Measurements from ENCODE around the gene PTPN7. TPM values are rescaled to one million over a fixed set of nuclear protein-coding genes. Genes with fewer than 3 reads are reported as not detected.

Gene PTPN7
- total RNA-seq, 4 donors from 2014 or later: 4.7 to 48.7 (median 7.6) TPM

DNA sequence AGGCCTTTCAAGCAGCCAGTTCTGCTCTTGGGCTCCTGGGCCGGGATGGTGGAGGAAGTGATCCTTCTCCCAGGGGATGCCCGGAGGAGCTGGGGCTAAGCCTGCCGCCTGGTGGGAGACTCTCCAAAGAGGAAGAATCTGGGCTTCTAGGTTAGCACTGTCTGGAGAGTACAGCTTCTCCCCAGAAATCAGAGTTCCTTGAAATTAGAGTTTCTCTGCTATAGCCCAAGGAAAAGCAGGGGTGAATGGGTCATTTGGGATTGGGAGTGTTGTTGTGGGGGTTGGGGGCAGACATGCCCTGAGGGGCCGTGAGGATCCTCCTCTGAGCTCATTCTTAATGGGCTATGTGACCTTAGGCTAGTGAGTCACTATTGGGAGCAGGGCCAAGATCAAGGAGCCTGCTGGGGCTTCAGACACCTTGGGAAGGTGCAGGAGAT, 39.7 kb upstream of the PTPN7 start:
- no peaks in the 10 kb centered on the region for H3K27me3 ChIP-seq
- no peaks in the 10 kb centered on the region for H3K9me3 ChIP-seq
- H3K4me3 ChIP-seq: no peak overlapping the region
- H3K27ac ChIP-seq: peak overlapping the region in 2 of 4 donors; percentile 55 to 73
- peaks cover 0 to 18% (median 0%) of the 10 kb centered on the region in 4 donors for H3K4me1 ChIP-seq
- TF ChIP-seq POLR2A (IDR thresholded peaks at IDR 0.05): no peak
- TF ChIP-seq, protein P1, sequence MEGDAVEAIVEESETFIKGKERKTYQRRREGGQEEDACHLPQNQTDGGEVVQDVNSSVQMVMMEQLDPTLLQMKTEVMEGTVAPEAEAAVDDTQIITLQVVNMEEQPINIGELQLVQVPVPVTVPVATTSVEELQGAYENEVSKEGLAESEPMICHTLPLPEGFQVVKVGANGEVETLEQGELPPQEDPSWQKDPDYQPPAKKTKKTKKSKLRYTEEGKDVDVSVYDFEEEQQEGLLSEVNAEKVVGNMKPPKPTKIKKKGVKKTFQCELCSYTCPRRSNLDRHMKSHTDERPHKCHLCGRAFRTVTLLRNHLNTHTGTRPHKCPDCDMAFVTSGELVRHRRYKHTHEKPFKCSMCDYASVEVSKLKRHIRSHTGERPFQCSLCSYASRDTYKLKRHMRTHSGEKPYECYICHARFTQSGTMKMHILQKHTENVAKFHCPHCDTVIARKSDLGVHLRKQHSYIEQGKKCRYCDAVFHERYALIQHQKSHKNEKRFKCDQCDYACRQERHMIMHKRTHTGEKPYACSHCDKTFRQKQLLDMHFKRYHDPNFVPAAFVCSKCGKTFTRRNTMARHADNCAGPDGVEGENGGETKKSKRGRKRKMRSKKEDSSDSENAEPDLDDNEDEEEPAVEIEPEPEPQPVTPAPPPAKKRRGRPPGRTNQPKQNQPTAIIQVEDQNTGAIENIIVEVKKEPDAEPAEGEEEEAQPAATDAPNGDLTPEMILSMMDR (IDR thresholded peaks at IDR 0.05): no peak
- no peaks in the 10 kb centered on the region for H3K36me3 ChIP-seq
- peak in 1 of 3 donors; percentile 81 for DNase-seq

DNA sequence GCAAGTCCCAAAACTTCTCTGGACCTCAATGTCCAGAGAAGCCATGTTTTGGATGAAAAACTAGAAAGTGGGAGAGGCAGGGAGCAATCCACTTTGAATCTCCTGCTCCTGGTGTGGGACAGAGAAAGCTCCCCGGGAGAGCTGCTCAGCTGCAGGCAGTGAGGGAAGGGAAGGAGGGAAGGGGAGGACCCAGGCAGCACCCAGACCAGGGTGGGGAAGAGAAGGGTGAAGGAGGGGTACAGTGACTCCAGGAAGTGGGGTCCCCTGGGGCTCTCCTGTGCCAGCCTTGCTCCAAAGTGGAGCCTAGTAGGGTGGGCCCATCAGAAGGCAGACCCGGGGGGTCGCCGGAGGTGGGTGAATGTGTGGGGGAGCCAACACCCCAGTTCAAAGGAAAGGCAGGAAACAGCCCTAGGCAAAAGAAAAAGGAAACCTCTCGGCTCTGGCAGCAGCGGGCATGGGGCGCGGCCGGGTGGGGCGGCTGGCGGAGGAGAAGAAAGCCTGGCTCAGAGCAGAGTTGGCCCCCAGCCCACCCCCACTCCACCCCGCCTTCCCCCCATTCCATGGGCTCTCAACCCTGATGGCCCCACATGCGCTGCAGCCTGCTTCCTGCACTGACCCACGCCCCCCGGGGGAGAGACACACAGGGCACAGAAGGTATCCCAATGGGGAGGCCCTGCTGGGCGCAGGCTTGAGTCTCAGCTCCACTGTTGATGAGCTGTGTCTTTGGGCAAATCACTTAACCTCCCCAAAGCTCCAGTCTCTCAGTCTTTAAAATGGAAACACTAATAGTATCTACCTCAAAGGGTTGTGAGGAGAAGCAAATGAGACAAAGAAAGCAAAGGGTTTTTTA, 38.9 kb upstream of the PTPN7 start:
- Histone ChIP-seq H3K4me3 (no peak overlapping the region), H3K9me3 (no peaks in the 10 kb centered on the region), H3K27me3 (peaks cover 0 to under 1% of the 10 kb centered on the region in 2 donors), H3K4me1 (peaks cover 0 to 18% (median under 1%) of the 10 kb centered on the region in 4 donors), H3K36me3 (no peaks in the 10 kb centered on the region), H3K27ac (peak overlapping the region in 3 of 4 donors; percentile 9 to 73 (median 55))
- peak in 2 of 3 donors; percentile 63 to 78 for DNase-seq
- TF ChIP-seq, protein P1 (IDR thresholded peaks at IDR 0.05): no peak
- no peak for TF ChIP-seq POLR2A (IDR thresholded peaks at IDR 0.05)

GRCh38 chr1:202198366-202198724, 37.9 kb upstream of the PTPN7 start:
- no peak for TF ChIP-seq POLR2A (IDR thresholded peaks at IDR 0.05)
- TF ChIP-seq, protein P1 (IDR thresholded peaks at IDR 0.05): no peak
- no peak for DNase-seq
- Histone ChIP-seq H3K27ac (no peak overlapping the region), H3K9me3 (no peaks in the 10 kb centered on the region), H3K27me3 (peaks cover 0 to 8% of the 10 kb centered on the region in 2 donors), H3K4me3 (no peak overlapping the region), H3K36me3 (no peaks in the 10 kb centered on the region), H3K4me1 (peaks cover 0 to 26% (median 5%) of the 10 kb centered on the region in 4 donors)

DNA sequence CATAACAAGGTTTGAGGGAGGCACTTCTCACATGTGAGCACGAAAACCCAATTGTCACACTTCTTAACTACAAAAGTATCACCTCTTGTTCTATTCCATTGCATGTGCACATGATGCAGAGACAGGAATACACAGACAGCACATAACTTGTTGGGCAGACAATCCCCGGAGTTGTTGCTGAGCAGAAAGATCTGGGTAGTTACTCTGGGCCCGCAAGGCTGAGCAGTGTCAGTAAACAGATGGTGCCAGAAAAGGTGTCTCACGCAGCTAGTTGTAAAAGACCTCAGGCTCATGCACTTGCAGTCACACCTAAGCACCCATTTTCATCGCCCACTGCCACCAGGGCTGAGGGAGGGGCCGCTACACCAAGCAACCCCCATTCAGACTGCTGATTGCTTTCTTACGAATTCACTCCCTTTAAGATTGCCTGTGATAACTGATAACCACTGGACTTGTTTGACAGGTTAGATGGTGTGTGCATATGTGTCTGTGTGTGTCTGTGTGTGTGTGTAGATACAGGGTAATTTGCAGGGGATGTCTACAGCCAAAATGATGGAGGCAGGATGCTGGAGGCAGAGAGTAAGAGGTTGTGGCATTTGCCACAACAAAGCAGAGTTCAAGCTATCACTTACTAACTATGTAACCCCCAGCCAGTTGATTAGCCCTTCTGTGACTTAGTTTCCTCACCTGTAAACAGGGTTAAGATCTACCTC, 37.4 kb upstream of the PTPN7 start:
- H3K27ac ChIP-seq: peak overlapping the region in 1 of 4 donors; percentile 7
- no peak for DNase-seq

DNA sequence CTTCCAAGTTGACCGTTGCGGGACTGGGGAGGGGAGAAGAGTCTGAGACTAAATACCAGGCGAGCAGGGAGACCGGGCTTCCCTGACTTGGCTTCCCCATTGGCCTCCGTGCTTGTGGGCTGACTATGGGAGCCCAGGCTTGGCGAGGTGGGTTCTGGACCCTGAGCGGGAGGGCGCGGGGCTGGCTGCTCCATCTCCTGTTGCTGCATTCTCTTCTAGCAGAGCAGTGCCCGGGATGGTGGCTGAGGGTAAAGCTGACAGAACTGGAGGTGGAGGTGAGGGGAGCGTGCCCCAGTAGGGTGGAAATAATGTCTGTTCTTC, 33.9 kb upstream of the PTPN7 start:
- Histone ChIP-seq H3K27me3 (peaks cover 0 to 8% of the 10 kb centered on the region in 2 donors), H3K4me3 (peak overlapping the region in 1 of 4 donors; percentile 42)

More for the DNA sequence above, 37.4 kb upstream of the PTPN7 start:
- no peak overlapping the region for H3K4me3 ChIP-seq
- H3K9me3 ChIP-seq: no peaks in the 10 kb centered on the region
- H3K4me1 ChIP-seq: peaks cover 0 to 31% (median 7%) of the 10 kb centered on the region in 4 donors
- H3K36me3 ChIP-seq: no peaks in the 10 kb centered on the region
- TF ChIP-seq, protein P1 (IDR thresholded peaks at IDR 0.05): no peak
- TF ChIP-seq POLR2A (IDR thresholded peaks at IDR 0.05): no peak
- H3K27me3 ChIP-seq: peaks cover 0 to 8% of the 10 kb centered on the region in 2 donors

More for the DNA sequence above, 33.9 kb upstream of the PTPN7 start:
- Histone ChIP-seq H3K36me3 (no peaks in the 10 kb centered on the region), H3K4me1 (peaks cover 0 to 16% (median 8%) of the 10 kb centered on the region in 4 donors), H3K9me3 (no peaks in the 10 kb centered on the region), H3K27ac (no peak overlapping the region)
- TF ChIP-seq POLR2A (IDR thresholded peaks at IDR 0.05): no peak
- TF ChIP-seq, protein P1 (IDR thresholded peaks at IDR 0.05): no peak
- no peak for DNase-seq

Data from Peyer's patch (tissue), 4 donors.